Fibroblast of villous mesenchyme (primary cell): Measurements from ENCODE around the gene GID8. TPM values are rescaled to one million over a fixed set of nuclear protein-coding genes. Genes with fewer than 3 reads are reported as not detected.
"Not testable (repeated sequence)": the region's sequence is repeated elsewhere in the genome, so short reads cannot be mapped to it uniquely, and the experiment has no call there.

Experiments
- DNase-seq: peaks from one replicate; pipeline ENCODE4 v3.0.0-alpha.2; 2010; ENCODE audit warnings: low read depth
- H3K4me3 ChIP-seq: 2 replicates; pipeline ENCODE4 v1.5.1; 2011; ENCODE audit warnings: low read depth, mild to moderate bottlenecking, low read length
- total RNA-seq: library from RNA; depleted of rRNA; stranded (reverse); fragments of >200 nt; gene quantifications from 2 replicates; pipeline ENCODE4 v1.2.3, GENCODE V29; 2012
- TF ChIP-seq, protein P1 (sequence below): IDR thresholded peaks from 2 replicates; pipeline ENCODE4 v1.5.1; 2012; ENCODE audit warnings: low read depth, mild to moderate bottlenecking, low read length; ENCODE audit not compliant: insufficient read depth

Gene GID8
- total RNA-seq, 1 donor: 34.5 TPM

DNA sequence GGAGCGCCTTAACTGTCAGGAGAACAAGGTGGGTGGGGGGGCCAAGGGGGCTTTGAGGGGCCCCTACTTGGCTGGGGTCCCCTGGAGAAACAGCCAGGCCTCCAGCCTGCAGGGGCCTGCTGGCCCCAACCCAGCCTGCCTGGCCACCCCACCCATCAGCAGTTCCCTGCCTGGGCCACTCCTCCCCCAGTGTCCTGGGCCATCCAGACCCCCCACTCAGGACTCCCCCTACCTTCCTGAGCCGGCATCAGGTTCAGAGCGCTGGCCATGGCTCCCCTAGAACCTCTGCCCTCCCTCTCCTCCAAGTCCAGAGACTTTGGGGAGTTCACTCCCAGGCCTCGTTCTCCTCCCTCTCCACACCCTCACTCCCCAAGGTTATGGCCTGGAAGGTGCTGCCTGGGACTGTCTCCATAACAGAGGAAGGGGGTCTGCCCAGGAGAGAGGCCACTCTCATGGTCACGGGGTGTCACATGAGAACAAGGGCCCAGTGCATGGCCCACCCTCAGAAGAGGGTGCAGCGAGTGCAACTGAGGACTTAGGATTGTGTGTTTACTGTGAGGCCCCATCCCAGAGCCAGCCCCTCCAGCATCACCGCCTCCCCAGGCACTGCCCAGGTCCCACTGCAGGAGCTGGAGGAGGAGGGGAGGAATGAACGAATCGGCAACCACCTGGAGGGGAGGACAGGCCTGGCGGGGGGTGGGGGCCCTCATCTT is 20.6 kb downstream of the GID8 start:
- no peak for DNase-seq
- TF ChIP-seq, protein P1, sequence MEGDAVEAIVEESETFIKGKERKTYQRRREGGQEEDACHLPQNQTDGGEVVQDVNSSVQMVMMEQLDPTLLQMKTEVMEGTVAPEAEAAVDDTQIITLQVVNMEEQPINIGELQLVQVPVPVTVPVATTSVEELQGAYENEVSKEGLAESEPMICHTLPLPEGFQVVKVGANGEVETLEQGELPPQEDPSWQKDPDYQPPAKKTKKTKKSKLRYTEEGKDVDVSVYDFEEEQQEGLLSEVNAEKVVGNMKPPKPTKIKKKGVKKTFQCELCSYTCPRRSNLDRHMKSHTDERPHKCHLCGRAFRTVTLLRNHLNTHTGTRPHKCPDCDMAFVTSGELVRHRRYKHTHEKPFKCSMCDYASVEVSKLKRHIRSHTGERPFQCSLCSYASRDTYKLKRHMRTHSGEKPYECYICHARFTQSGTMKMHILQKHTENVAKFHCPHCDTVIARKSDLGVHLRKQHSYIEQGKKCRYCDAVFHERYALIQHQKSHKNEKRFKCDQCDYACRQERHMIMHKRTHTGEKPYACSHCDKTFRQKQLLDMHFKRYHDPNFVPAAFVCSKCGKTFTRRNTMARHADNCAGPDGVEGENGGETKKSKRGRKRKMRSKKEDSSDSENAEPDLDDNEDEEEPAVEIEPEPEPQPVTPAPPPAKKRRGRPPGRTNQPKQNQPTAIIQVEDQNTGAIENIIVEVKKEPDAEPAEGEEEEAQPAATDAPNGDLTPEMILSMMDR: no peak
- no peak overlapping the region for H3K4me3 ChIP-seq

DNA sequence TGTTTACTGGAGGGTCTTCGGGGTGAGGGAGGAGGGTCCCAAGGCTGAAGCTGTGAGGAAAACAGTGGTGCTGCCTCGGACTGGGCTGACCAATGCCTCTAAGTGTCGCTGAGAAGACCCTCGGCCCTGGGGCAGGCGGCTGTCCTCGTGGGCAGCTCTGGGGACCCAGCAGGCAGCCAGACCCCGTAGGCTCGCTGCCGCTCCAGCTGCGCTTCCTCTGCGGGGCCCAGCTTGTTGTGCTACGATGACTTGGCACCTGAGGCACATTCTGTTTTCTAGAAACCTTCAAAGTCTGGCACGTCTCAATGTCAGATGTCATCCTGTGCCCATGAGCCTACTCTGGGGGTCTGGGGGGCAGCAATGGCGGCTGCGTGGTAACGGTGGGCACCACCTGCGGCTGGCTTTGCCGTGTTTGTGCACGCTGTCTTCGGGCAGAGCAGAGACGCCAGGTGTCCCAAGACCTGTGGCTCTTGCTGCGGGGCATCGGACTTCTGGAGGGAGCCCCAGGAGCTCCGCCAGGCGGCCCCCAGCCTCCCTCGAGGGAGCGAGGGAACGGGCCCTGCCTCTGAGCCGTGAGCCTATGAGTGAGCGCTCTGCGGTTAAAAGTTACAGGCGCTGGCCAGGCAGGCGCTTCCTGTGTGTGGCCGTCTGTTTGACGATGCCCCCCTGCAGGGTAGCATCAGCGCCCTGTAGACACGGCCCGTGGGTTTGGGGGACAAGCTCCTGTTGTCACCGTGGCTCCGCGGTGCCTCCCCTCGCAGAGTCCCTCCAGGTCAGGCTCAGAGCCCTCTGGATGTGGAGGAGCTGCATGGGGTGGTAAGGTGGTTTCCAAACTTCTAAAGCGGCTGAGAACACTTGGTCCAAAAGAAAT is 21.4 kb downstream of the GID8 start:
- TF ChIP-seq, protein P1: no peak
- H3K4me3 ChIP-seq: no peak overlapping the region
- DNase-seq: no peak

DNA sequence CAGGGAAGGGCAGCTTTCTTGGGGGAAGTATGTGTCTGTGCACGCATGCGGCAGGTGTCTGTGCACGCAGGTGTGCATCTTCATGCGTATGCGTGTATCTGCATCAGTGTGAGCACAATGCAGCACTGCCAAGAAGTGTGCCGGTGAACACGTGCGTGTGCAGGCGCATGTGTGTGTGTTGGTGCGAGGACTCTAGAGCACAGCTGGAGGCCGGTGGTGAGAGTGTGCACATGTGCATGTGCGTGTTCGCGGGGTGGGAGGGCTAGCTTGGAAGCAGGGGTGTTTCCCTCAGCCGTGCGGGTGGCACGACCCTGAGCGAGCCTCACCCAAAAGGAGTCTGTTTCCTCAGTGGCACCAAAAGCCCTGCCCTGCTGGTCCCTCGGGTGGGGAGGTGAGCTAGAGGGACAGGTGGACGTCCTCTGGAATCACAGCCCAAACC is 22.1 kb downstream of the GID8 start:
- H3K4me3 ChIP-seq: no peak overlapping the region
- no peak for DNase-seq
- TF ChIP-seq, protein P1: no peak

DNA sequence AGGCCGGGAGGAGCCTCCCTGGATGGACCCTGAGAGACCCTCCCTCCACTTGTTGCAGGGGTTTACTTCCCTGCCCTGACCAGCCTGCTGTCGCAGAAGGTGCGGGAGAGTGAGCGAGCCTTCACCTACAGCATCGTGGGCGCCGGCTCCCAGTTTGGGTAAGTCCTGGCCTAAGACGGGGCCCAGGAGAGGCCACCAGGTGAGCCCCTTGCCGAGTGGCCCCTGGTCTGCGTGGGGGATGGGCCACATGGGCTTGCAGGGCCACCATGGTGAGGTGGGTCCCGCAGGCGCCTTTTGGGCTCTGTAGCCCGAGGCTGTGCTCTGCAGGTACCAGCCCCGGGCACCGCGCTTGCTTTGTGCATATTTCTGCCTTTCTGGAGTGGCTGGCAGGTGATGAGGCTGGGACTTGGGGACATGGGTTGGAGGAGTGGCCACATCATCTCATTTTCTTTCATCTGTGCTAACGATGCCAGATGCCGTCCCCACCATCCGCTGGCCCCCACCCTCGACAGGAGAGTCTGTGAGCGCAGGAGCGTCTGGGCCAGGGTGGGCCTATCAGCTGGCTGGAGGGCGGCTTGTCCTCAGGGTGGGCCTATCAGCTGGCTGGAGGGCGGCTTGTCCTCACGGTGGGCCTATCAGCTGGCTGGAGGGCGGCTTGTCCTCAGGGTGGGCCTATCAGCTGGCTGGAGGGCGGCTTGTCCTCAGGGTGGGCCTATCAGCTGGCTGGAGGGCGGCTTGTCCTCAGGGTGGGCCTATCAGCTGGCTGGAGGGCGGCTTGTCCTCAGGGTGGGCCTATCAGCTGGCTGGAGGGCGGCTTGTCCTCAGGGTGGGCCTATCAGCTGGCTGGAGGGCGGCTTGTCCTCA is 22.7 kb downstream of the GID8 start:
- DNase-seq: not testable (repeated sequence)

DNA sequence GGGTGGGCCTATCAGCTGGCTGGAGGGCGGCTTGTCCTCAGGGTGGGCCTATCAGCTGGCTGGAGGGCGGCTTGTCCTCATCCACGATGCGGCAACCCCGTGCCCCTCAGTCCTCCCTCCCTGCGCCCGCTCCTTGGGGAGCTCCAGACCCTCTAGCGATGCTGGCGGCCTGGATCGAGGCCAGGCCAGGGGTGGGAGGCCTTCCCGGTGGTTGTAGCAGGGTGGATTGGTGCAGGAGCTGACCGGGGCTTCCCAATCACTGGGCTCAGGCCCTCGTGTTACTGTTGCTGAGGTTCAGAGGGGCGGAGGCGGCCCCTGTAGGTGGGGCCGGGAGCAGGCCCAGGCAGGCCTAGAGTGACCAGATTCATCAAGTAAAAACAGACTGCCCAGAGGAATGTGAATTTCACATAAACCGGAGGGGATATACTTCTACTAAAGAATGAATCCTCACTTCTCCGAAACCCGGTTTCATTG is 23.4 kb downstream of the GID8 start:
- no peak overlapping the region for H3K4me3 ChIP-seq
- TF ChIP-seq, protein P1: no peak
- no peak for DNase-seq

More for the DNA sequence above, 22.7 kb downstream of the GID8 start:
- not testable (repeated sequence) for H3K4me3 ChIP-seq

DNA sequence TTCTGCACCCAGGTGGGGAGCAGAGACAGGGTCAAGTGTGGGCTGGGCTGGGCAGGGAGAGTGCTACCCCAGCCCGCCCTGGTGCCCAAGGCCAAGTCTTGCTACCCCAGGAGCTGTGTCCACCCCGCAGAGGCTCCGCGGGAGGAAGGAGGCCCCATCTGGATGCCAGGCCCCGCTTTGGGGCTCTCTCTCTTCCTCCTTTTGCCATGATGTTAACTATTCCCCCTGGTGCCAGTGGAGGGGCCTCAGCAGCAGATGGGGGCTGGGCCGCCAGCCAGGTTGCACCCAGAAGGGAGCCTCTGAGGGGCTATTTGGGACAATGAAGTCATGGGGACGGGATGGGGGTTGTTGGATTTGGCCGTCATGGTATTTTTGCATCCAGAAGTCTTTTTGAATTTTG is 23.9 kb downstream of the GID8 start:
- DNase-seq: no peak
- no peak overlapping the region for H3K4me3 ChIP-seq
- TF ChIP-seq, protein P1: no peak
